Fibroblast of peridontal ligament (primary cell): ENCODE results near the gene TMEM208.
A peak's percentile ranks its signal among the peaks of the same experiment; 100 is the strongest.

ENCODE experiments used
- DNase-seq: peaks from one replicate; pipeline ENCODE4 v3.0.0-alpha.2; 2010; ENCODE audit errors: extremely low read depth

The TMEM208 gene

DNA sequence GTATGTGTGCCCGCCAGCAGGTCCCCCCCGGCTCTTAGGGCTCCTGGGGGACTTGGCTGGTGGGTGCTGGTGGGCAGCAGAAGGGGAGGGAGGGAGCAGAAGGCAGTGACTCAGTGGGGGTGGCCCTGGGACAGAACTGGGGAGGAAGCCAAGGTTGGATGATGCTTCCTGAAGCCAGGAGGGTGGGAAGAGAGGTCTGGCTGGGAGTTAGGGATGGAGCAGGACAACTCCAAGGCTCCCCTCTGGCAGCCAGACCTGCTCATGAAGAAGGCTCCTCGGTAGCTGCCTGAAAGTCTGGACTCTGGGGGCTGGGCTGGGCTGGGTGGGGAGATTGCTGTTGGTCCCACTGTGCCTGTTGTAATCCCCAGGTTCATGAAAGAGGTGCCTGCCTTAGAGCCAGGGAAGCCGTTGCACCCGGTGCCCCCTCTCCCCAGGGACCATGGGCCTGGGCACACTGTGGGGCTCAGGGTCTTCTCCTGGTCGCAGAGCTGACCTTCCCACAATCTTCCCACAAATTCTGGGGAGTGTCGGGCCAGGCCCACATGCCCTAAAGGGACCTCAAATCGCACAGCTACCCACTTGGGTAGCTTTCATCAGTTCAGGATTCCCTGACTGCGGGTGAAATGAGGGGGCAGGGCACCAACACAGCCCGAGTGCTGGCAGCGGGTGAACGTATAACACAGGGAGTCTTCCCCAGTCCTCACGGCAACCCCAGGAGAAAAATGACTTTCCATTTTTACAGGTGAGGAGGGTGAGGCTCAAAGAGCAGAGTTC lies 51.3 kb downstream of the TMEM208 start:
- peak; percentile 87 for DNase-seq
